KOPT-K1 (cell line): Measurements from ENCODE around the gene COL6A1.

Source experiments
- H3K27ac ChIP-seq: fragments of 200-600 bp; sonication (generic); 2 replicates; pipeline ENCODE4 v1.5.1; 2016; ENCODE audit warnings: antibody characterized with exemption, mild to moderate bottlenecking, low read depth, low read length; ENCODE audit not compliant: poor library complexity, severe bottlenecking
- H3K36me3 ChIP-seq: fragments of 200-600 bp; sonication (generic); 2 replicates; pipeline ENCODE4 v1.5.1; 2017; ENCODE audit warnings: antibody characterized with exemption, mild to moderate bottlenecking, low read length, moderate library complexity; ENCODE audit not compliant: insufficient read depth
- H3K9me3 ChIP-seq: fragments of 200-600 bp; sonication (generic); 2 replicates; pipeline ENCODE4 v1.5.1; 2017; ENCODE audit warnings: antibody characterized with exemption, low read length, mild to moderate bottlenecking; ENCODE audit not compliant: insufficient read depth, poor library complexity, severe bottlenecking

The COL6A1 gene

DNA sequence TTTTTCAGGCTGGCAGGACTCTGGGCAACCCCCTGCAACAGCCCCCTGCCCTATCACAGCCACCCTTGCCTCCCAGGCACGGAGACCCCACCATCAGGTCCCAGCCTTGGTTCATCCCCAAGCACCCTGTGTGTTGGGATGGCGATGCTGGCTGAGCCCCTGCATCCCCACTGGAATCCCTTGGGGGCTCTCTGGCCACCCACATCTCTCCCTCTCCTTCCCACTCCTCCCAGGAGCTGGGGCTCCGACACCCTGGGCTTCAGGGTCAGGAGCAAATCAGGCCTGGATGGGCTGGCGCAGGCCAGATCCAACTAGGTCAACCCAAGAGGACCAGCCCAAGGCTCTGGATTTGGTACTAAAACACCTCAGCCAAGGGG is 25.9 kb downstream of the COL6A1 start:
- no peaks in the 10 kb centered on the region for H3K36me3 ChIP-seq
- no peak overlapping the region for H3K27ac ChIP-seq
- H3K9me3 ChIP-seq: no peaks in the 10 kb centered on the region

- Histone ChIP-seq H3K36me3 (no peaks in the 10 kb centered on the region), H3K9me3 (no peaks in the 10 kb centered on the region), H3K27ac (no peak overlapping the region)
Observed at GRCh38 chr21:46008893-46009621, 27.5 kb downstream of the COL6A1 start.

GRCh38 chr21:46009951-46010705 is 28.6 kb downstream of the COL6A1 start:
- H3K27ac ChIP-seq: no peak overlapping the region
- H3K9me3 ChIP-seq: no peaks in the 10 kb centered on the region
- H3K36me3 ChIP-seq: no peaks in the 10 kb centered on the region

- Histone ChIP-seq H3K9me3 (no peaks in the 10 kb centered on the region), H3K27ac (no peak overlapping the region), H3K36me3 (no peaks in the 10 kb centered on the region)
Observed at GRCh38 chr21:46011267-46011967, 29.8 kb downstream of the COL6A1 start.

DNA sequence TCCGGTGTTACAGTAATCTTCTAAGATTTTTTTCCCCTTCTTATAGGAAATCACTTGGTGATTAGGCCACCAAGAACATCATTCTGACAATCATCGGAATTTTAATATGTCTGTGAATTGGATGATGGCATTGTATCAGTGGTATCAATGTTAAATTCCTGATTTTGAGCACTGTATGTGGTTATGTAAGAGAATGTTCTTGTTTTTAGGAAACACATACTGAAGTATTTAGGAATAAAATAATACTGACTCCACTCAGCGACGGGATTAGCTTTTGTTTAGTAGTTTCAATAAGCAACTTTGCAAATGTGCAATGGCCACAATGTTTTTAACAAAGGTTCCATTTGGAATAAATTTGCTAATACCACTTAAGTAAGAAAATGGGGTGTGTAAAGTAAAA is 30.6 kb downstream of the COL6A1 start:
- no peaks in the 10 kb centered on the region for H3K9me3 ChIP-seq
- H3K36me3 ChIP-seq: no peaks in the 10 kb centered on the region
- no peak overlapping the region for H3K27ac ChIP-seq

GRCh38 chr21:46014828-46015227 is 33.3 kb downstream of the COL6A1 start:
- H3K27ac ChIP-seq: no peak overlapping the region
- H3K9me3 ChIP-seq: no peaks in the 10 kb centered on the region
- no peaks in the 10 kb centered on the region for H3K36me3 ChIP-seq

- Histone ChIP-seq H3K36me3 (no peaks in the 10 kb centered on the region), H3K27ac (no peak overlapping the region), H3K9me3 (no peaks in the 10 kb centered on the region)
Observed at GRCh38 chr21:46017148-46017547, 35.6 kb downstream of the COL6A1 start.

- Histone ChIP-seq H3K36me3 (no peaks in the 10 kb centered on the region), H3K27ac (no peak overlapping the region), H3K9me3 (no peaks in the 10 kb centered on the region)
Observed at GRCh38 chr21:46017695-46018094, 36.1 kb downstream of the COL6A1 start.

DNA sequence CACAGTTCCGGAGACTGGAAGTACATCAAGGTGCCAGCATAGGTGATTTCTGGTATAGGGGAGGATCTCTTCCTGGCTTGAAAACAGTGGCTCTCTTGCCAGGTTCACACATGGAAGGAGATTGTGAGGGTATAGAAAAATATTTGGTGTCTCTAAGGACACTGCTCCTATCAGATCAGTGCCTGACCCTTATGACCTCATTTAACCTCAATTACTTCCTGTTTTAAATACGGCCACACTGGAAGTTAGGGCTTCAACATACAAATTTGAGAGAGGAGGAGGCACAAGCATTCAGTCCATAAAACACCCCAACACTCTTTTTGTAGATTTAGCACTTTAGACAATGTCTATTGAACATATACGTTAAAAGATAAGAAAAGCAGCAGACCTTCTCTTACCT is 37.0 kb downstream of the COL6A1 start:
- Histone ChIP-seq H3K36me3 (no peaks in the 10 kb centered on the region), H3K9me3 (no peaks in the 10 kb centered on the region), H3K27ac (no peak overlapping the region)

DNA sequence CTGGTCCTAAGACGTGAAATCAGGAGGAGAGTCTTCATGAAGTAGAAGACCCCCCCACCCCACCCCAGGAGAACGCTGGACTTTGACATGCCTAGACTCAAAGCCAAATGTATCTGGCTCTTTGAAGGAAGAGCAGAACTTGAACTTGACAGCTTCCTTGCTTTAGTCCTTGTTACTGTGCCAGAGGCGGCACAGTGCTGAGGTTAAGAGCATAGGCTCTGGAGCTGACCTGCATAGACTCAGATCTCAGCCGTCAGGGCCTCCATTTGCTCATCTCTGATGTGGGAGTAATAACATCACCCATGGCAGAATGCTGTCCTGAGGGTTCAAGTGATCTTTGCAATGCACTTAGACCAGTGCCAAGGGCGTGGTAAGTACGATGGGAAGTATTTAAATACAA is 39.0 kb downstream of the COL6A1 start:
- Histone ChIP-seq H3K9me3 (no peaks in the 10 kb centered on the region), H3K36me3 (no peaks in the 10 kb centered on the region), H3K27ac (no peak overlapping the region)

- no peaks in the 10 kb centered on the region for H3K36me3 ChIP-seq
- no peaks in the 10 kb centered on the region for H3K9me3 ChIP-seq
- H3K27ac ChIP-seq: no peak overlapping the region
Observed at GRCh38 chr21:46021398-46021797, 39.8 kb downstream of the COL6A1 start.

DNA sequence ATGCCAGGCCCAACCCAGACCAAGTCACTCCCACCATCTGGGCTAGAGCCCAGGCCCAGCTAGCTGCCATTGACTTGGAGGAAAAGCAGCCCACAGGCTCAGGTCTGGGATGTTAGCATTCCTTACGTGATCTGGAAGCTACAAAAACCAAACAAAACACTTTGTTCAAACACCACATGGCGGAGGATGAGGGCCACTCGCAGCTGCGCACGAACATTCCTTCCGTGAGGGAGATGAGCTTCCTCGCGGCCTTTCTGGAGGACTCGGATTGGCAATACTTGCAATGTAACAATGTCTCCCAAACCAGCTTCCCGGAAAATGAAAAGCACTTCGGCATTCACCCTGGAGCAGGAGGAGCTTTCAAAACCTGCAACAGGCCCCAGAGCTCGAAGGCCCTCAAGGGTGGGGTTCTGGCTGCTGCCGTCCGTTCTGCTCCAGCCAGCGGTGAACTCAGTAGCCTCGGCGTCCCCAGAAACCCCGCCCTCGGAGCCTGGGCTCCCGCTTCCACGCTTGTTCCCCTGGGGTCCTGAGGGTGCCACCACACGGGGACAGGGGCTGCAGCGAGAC is 40.5 kb downstream of the COL6A1 start:
- no peaks in the 10 kb centered on the region for H3K9me3 ChIP-seq
- no peak overlapping the region for H3K27ac ChIP-seq
- no peaks in the 10 kb centered on the region for H3K36me3 ChIP-seq

- no peaks in the 10 kb centered on the region for H3K36me3 ChIP-seq
- no peaks in the 10 kb centered on the region for H3K9me3 ChIP-seq
- H3K27ac ChIP-seq: no peak overlapping the region
Observed at GRCh38 chr21:46022551-46023525, 41.3 kb downstream of the COL6A1 start.

GRCh38 chr21:46023555-46023954 is 42.0 kb downstream of the COL6A1 start:
- Histone ChIP-seq H3K36me3 (no peaks in the 10 kb centered on the region), H3K27ac (no peak overlapping the region), H3K9me3 (peaks cover 3% of the 10 kb centered on the region)
